HG02870 (cell line): ENCODE measurements around the gene P4HA2.
A peak's percentile ranks its signal among the peaks of the same experiment; 100 is the strongest.

Source experiments
- ATAC-seq: cut with Tn5 transposase; IDR thresholded peaks from one replicate; pipeline ENCODE4 v1.9.1; 2021; ENCODE audit warnings: mild to moderate bottlenecking, moderate library complexity; ENCODE audit not compliant: unreplicated experiment

The P4HA2 gene

GRCh38 chr5:132204371-132205135, 23.1 kb downstream of the P4HA2 start:
- ATAC-seq: no peak

- ATAC-seq: no peak
Measured at GRCh38 chr5:132203916-132204315, 23.7 kb downstream of the P4HA2 start.

GRCh38 chr5:132203464-132203818, 24.2 kb downstream of the P4HA2 start:
- ATAC-seq: no peak

- ATAC-seq: no peak
Measured at GRCh38 chr5:132202711-132203463, 24.8 kb downstream of the P4HA2 start.

- ATAC-seq: no peak
Measured at GRCh38 chr5:132199116-132199680, 28.5 kb downstream of the P4HA2 start.

- ATAC-seq: no peak
Measured at GRCh38 chr5:132198571-132198970, 29.1 kb downstream of the P4HA2 start.

GRCh38 chr5:132195727-132196126, 31.9 kb downstream of the P4HA2 start:
- no peak for ATAC-seq

- no peak for ATAC-seq
Measured at GRCh38 chr5:132193165-132193694, 34.4 kb downstream of the P4HA2 start.

- ATAC-seq: no peak
Measured at GRCh38 chr5:132190161-132190817, 37.4 kb downstream of the P4HA2 start.

- ATAC-seq: no peak
Measured at GRCh38 chr5:132184588-132184987, 43.1 kb downstream of the P4HA2 start.

GRCh38 chr5:132183723-132184122, 43.9 kb downstream of the P4HA2 start:
- no peak for ATAC-seq

- no peak for ATAC-seq
Measured at GRCh38 chr5:132182359-132183040, 45.2 kb downstream of the P4HA2 start.

GRCh38 chr5:132181011-132181629, 46.5 kb downstream of the P4HA2 start:
- no peak for ATAC-seq

- no peak for ATAC-seq
Measured at GRCh38 chr5:132180134-132180745, 47.4 kb downstream of the P4HA2 start.

- peak; percentile 54 for ATAC-seq
Measured at GRCh38 chr5:132179405-132179804, 48.2 kb downstream of the P4HA2 start.

GRCh38 chr5:132177691-132178149, 49.9 kb downstream of the P4HA2 start:
- no peak for ATAC-seq

- peak; percentile 44 for ATAC-seq
Measured at GRCh38 chr5:132176987-132177386, 50.7 kb downstream of the P4HA2 start.

GRCh38 chr5:132176521-132176945, 51.1 kb downstream of the P4HA2 start:
- no peak for ATAC-seq

- no peak for ATAC-seq
Measured at GRCh38 chr5:132162945-132163344, 64.7 kb downstream of the P4HA2 start.
